Measurements from ENCODE around the gene ACE2. TPM values are rescaled to one million over a fixed set of nuclear protein-coding genes. Genes with fewer than 3 reads are reported as not detected.

Gene ACE2
- total RNA-seq, 1 experiment from 2014 or later, result 1.8 TPM

DNA sequence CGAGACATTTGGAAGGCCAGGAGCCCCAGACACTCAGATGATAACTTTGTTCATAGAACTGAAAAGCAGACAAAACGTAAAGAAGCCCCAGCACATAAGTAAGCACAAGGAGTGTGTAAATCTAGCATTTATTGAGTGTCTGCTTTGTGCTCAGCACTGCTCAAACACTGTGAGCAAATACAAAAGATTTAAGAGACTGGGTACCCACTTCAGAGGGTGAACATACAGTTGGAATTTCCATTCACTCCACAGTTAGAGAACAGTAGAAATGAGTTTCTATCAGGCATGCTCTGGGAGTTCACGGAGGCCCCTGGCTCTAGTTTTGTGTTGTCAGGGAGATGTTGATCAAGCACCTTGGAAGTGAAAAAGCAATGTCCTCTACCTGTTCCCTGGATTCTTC is 39.8 kb downstream of the ACE2 start:
- CTCF ChIA-PET, result no interaction called here
- no peaks in the 10 kb centered on the region for H3K36me3 ChIP-seq (ENCODE audit: control insufficient read depth, insufficient read depth, low read length)
- no peaks in the 10 kb centered on the region for H3K9me3 ChIP-seq
- POLR2A ChIA-PET, result no interaction called here
- BruUV-seq (replicated peaks), result no TSS peak
- no peak overlapping the region for H3K27ac Mint-ChIP-seq (ENCODE audit: unreplicated experiment)
- H3K27me3 Mint-ChIP-seq (ENCODE audit: insufficient read depth, unreplicated experiment), result no peaks in the 10 kb centered on the region
- TF ChIP-seq, protein P1, sequence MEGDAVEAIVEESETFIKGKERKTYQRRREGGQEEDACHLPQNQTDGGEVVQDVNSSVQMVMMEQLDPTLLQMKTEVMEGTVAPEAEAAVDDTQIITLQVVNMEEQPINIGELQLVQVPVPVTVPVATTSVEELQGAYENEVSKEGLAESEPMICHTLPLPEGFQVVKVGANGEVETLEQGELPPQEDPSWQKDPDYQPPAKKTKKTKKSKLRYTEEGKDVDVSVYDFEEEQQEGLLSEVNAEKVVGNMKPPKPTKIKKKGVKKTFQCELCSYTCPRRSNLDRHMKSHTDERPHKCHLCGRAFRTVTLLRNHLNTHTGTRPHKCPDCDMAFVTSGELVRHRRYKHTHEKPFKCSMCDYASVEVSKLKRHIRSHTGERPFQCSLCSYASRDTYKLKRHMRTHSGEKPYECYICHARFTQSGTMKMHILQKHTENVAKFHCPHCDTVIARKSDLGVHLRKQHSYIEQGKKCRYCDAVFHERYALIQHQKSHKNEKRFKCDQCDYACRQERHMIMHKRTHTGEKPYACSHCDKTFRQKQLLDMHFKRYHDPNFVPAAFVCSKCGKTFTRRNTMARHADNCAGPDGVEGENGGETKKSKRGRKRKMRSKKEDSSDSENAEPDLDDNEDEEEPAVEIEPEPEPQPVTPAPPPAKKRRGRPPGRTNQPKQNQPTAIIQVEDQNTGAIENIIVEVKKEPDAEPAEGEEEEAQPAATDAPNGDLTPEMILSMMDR (IDR thresholded peaks at IDR 0.05; ENCODE audit: insufficient read depth in 1 of 2, low read depth in 1 of 2, low read length in 1 of 2, severe bottlenecking in 1 of 2, unreplicated experiment in 1 of 2), result no peak
- H3K27me3 ChIP-seq (replicated peaks; ENCODE audit: control insufficient read depth, insufficient read depth, low read length), result no peaks in the 10 kb centered on the region
- no peaks in the 10 kb centered on the region for H3K9me3 Mint-ChIP-seq (ENCODE audit: unreplicated experiment)
- intact Hi-C loops (cut with micrococcal nuclease; ENCODE audit: unreplicated experiment), result no loop called here
- no peaks in the 10 kb centered on the region for H3K4me1 Mint-ChIP-seq (ENCODE audit: low read depth, unreplicated experiment)
- DNase-seq, result no peak
- H3K4me3 ChIP-seq (ENCODE audit: low read depth, low read length), result no peak overlapping the region
- H3K4me3 Mint-ChIP-seq (ENCODE audit: unreplicated experiment), result no peak overlapping the region
- no peaks in the 10 kb centered on the region for H3K36me3 Mint-ChIP-seq (ENCODE audit: insufficient read depth, unreplicated experiment)
- H3K4me1 ChIP-seq, result no peaks in the 10 kb centered on the region

DNA sequence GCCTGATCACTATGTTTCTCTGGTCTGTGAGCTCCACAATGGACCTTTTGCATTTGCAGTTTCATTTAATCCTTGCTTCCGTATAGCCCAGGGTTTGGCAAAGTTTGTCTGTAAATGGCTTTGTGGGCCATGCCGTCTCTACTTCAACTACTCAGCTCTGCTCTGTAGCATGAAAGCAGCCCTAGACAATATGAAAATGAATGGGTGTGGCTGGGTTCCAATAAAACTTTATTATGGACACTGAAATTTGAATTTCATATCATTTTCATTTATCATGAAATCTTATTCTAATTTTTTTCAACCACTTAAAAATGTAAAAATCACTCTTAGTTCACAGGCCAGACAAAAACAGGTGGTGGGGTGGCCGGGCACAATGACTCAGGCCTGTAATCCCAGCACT is 41.5 kb downstream of the ACE2 start:
- H3K27ac Mint-ChIP-seq (ENCODE audit: unreplicated experiment), result no peak overlapping the region
- Histone ChIP-seq H3K4me1 (no peaks in the 10 kb centered on the region), H3K36me3 (ENCODE audit: control insufficient read depth, insufficient read depth, low read length) (no peaks in the 10 kb centered on the region), H3K27me3 (replicated peaks; ENCODE audit: control insufficient read depth, insufficient read depth, low read length) (no peaks in the 10 kb centered on the region), H3K4me3 (ENCODE audit: low read depth, low read length) (no peak overlapping the region), H3K9me3 (no peaks in the 10 kb centered on the region)
- intact Hi-C loops (cut with micrococcal nuclease; ENCODE audit: unreplicated experiment), result no loop called here
- H3K36me3 Mint-ChIP-seq (ENCODE audit: insufficient read depth, unreplicated experiment), result no peaks in the 10 kb centered on the region
- POLR2A ChIA-PET, result no interaction called here
- no peak overlapping the region for H3K4me3 Mint-ChIP-seq (ENCODE audit: unreplicated experiment)
- CTCF ChIA-PET, result no interaction called here
- no peak for DNase-seq
- no peaks in the 10 kb centered on the region for H3K4me1 Mint-ChIP-seq (ENCODE audit: low read depth, unreplicated experiment)
- no peaks in the 10 kb centered on the region for H3K27me3 Mint-ChIP-seq (ENCODE audit: insufficient read depth, unreplicated experiment)
- no TSS peak for BruUV-seq (replicated peaks)
- H3K9me3 Mint-ChIP-seq (ENCODE audit: unreplicated experiment), result no peaks in the 10 kb centered on the region
- TF ChIP-seq, protein P1 (IDR thresholded peaks at IDR 0.05; ENCODE audit: insufficient read depth in 1 of 2, low read depth in 1 of 2, low read length in 1 of 2, severe bottlenecking in 1 of 2, unreplicated experiment in 1 of 2), result no peak

DNA sequence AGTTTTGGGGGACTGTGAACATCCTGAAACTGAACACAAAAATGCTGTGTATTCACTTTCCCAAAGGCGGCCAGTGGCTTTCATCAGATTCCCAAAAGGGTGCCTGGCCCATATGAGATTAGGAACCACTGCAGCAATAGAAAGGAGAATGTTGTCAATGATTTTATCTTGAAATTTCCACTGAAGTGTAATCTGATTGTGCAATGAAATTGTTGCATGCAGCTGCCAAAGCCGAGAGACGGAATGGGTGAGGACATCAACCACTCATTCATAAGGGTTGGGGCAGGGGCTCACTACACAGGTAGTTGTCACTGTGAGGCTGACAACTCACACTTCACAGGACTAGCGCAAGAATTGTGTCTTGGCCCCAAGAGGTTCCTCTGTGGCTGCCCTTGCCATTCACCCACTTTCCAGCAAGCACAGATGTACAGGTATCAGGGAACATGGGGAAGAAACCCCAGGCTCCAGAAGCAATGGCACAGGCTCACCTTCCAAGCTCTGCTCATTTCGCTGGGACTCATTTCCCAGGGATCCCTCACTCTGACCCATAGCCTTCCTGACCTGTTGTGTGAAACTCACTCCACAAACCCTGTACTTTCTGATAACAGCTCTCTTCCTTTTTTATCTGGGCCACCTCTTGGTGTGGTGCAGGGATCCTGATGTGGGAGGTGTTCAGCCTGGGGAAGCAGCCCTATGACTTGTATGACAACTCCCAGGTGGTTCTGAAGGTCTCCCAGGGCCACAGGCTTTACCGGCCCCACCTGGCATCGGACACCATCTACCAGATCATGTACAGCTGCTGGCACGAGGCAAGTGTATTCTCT is 51.4 kb downstream of the ACE2 start:
- Mint-ChIP-seq H3K27me3 (ENCODE audit: insufficient read depth, unreplicated experiment) (no peaks in the 10 kb centered on the region), H3K9me3 (ENCODE audit: unreplicated experiment) (no peaks in the 10 kb centered on the region), H3K4me1 (ENCODE audit: low read depth, unreplicated experiment) (no peaks in the 10 kb centered on the region), H3K36me3 (ENCODE audit: insufficient read depth, unreplicated experiment) (no peaks in the 10 kb centered on the region), H3K4me3 (ENCODE audit: unreplicated experiment) (no peak overlapping the region), H3K27ac (ENCODE audit: unreplicated experiment) (no peak overlapping the region)
- no TSS peak for BruUV-seq (replicated peaks)
- no peak for DNase-seq
- no peaks in the 10 kb centered on the region for H3K36me3 ChIP-seq (ENCODE audit: control insufficient read depth, insufficient read depth, low read length)
- no peaks in the 10 kb centered on the region for H3K9me3 ChIP-seq
- intact Hi-C loops (cut with micrococcal nuclease; ENCODE audit: unreplicated experiment), result no loop called here
- POLR2A ChIA-PET, result no interaction called here
- CTCF ChIA-PET, result no interaction called here
- H3K4me1 ChIP-seq, result no peaks in the 10 kb centered on the region
- TF ChIP-seq, protein P1 (IDR thresholded peaks at IDR 0.05; ENCODE audit: insufficient read depth in 1 of 2, low read depth in 1 of 2, low read length in 1 of 2, severe bottlenecking in 1 of 2, unreplicated experiment in 1 of 2), result no peak
- no peak overlapping the region for H3K4me3 ChIP-seq (ENCODE audit: low read depth, low read length)
- no peaks in the 10 kb centered on the region for H3K27me3 ChIP-seq (replicated peaks; ENCODE audit: control insufficient read depth, insufficient read depth, low read length)
